Mucosa of descending colon (tissue), 3 donors: ENCODE data around the gene EPGN. TPM values are rescaled to one million over a fixed set of nuclear protein-coding genes. Genes with fewer than 3 reads are reported as not detected.

ENCODE experiments used
- ATAC-seq: fragments of 200-7000 bp; cut with Tn5 transposase; one replicate; pipeline ENCODE4 v1.9.1; 2020; ENCODE audit warnings: mild to moderate bottlenecking, moderate library complexity
- DNase-seq, 3 donors: peaks; one replicate each; pipeline ENCODE4 v3.0.0-alpha.2; 2020
- H3K36me3 ChIP-seq: fragments of 200-600 bp; one replicate; pipeline ENCODE4 v1.8.0; 2021; ENCODE audit warnings: low read depth, mild to moderate bottlenecking
- H3K4me1 ChIP-seq: fragments of 200-600 bp; one replicate; pipeline ENCODE4 v1.8.0; 2021; ENCODE audit warnings: low read depth, mild to moderate bottlenecking
- H3K4me3 ChIP-seq: fragments of 200-600 bp; one replicate; pipeline ENCODE4 v1.8.0; 2021; ENCODE audit warnings: mild to moderate bottlenecking
- H3K9me3 ChIP-seq: fragments of 200-600 bp; one replicate; pipeline ENCODE4 v1.8.0; 2021; ENCODE audit warnings: mild to moderate bottlenecking
- intact Hi-C, 2 donors: fragments of 100-400 bp; cut with DNase I in 1 of 2; cut with micrococcal nuclease in 1 of 2; formaldehyde crosslinking; loops; one replicate each; pipeline versions ENCODE4 v1.11.0 to v1.11.1; 2022; cut with DNase I, micrococcal nuclease
- total RNA-seq, 3 donors: library from RNA; stranded (reverse); fragmentation: NEBNext Ultra II Directional in 2 of 3; extraction: Animal tissue kit (Norgen Biotek cat#: 25700) in 2 of 3; gene quantifications; one replicate each; pipeline versions ENCODE4 v1.2.1 to v1.2.4, GENCODE V29; 2021 to 2023
- TF ChIP-seq, protein P1 (sequence below): fragments of 200-600 bp; IDR thresholded peaks from one replicate; pipeline ENCODE4 v1.8.0; 2022; ENCODE audit warnings: antibody characterized with exemption, mild to moderate bottlenecking
- donor health status: DM: no; HTN: no; CAD: no; lungs with moderate emphysema.
- donor health status: DM: no; HTN: no; CAD: no.
- donor health status: DM: no; HTN: yes; CAD: no.

The EPGN gene
- total RNA-seq, 3 donors from 2014 or later = not detected

GRCh38 chr4:74294681-74295080 lies 13.6 kb upstream of the EPGN start:
- Histone ChIP-seq H3K9me3 (no peaks in the 10 kb centered on the region), H3K4me1 (no peaks in the 10 kb centered on the region), H3K4me3 (no peak overlapping the region), H3K36me3 (no peaks in the 10 kb centered on the region)
- intact Hi-C loops = no loop called here
- TF ChIP-seq, protein P1, sequence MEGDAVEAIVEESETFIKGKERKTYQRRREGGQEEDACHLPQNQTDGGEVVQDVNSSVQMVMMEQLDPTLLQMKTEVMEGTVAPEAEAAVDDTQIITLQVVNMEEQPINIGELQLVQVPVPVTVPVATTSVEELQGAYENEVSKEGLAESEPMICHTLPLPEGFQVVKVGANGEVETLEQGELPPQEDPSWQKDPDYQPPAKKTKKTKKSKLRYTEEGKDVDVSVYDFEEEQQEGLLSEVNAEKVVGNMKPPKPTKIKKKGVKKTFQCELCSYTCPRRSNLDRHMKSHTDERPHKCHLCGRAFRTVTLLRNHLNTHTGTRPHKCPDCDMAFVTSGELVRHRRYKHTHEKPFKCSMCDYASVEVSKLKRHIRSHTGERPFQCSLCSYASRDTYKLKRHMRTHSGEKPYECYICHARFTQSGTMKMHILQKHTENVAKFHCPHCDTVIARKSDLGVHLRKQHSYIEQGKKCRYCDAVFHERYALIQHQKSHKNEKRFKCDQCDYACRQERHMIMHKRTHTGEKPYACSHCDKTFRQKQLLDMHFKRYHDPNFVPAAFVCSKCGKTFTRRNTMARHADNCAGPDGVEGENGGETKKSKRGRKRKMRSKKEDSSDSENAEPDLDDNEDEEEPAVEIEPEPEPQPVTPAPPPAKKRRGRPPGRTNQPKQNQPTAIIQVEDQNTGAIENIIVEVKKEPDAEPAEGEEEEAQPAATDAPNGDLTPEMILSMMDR = no peak
- ATAC-seq (no peak), DNase-seq (no peak)

GRCh38 chr4:74297539-74297938 lies 10.7 kb upstream of the EPGN start:
- TF ChIP-seq, protein P1 = no peak
- Histone ChIP-seq H3K9me3 (no peaks in the 10 kb centered on the region), H3K36me3 (no peaks in the 10 kb centered on the region), H3K4me3 (no peak overlapping the region), H3K4me1 (no peaks in the 10 kb centered on the region)
- intact Hi-C loops = no loop called here
- ATAC-seq (no peak), DNase-seq (no peak)

DNA sequence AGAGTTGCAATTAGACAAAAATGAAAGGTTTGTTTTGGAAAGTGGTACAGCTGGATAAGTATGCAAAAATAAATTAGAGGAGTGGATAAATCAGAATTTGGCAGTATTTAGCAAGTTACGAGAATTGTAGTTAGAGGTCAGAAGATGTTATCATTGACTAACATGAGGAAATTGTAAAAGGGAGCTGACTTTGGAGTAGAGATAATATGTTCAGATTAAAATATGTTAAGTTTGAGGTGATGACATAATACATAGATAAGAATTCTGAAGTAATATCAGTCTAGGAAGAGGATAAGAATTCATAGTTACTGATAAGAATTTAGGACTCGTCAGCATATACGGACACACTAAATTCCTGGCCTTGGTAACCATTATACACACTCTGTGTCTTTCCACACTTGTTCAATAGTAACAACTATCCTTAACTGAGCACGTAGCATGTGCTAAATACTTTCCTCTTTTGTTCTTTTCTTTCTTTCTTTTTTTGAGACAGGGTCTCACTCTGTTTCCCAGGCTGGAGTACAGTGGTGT lies 4.1 kb upstream of the EPGN start:
- DNase-seq = no peak
- H3K4me1 ChIP-seq = no peaks in the 10 kb centered on the region
- TF ChIP-seq, protein P1 = no peak
- no peak for ATAC-seq
- no peaks in the 10 kb centered on the region for H3K9me3 ChIP-seq
- H3K4me3 ChIP-seq = no peak overlapping the region
- intact Hi-C loops = loop anchor here in 1 of 2 donors (10.0 kb wide), 1 partner anchor 79 kb away; no protein-coding TSS in a partner anchor
- H3K36me3 ChIP-seq = no peaks in the 10 kb centered on the region

DNA sequence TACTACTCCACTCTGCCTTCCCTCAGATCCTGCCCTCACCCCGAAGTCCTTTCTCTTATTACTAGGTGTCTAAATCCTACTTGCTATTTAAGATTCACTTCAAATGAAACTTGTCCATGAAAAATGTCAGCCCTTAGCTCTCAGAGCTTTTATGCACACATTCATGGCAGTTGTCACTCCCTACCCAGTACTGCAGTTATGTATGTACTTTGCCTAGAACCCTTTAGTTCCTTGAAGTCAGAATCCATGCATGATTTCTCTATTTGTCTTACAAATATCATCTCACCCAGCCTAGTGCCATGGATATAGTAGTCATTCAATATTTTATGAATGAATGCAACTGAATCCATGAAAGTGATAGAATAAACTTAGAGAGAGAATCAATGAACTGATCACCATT lies 3.3 kb upstream of the EPGN start:
- Histone ChIP-seq H3K9me3 (no peaks in the 10 kb centered on the region), H3K4me3 (no peak overlapping the region), H3K36me3 (no peaks in the 10 kb centered on the region), H3K4me1 (no peaks in the 10 kb centered on the region)
- TF ChIP-seq, protein P1 = no peak
- DNase-seq (no peak), ATAC-seq (no peak)
- intact Hi-C loops = loop anchor here in 1 of 2 donors (10.0 kb wide), 1 partner anchor 80 kb away; no protein-coding TSS in a partner anchor

DNA sequence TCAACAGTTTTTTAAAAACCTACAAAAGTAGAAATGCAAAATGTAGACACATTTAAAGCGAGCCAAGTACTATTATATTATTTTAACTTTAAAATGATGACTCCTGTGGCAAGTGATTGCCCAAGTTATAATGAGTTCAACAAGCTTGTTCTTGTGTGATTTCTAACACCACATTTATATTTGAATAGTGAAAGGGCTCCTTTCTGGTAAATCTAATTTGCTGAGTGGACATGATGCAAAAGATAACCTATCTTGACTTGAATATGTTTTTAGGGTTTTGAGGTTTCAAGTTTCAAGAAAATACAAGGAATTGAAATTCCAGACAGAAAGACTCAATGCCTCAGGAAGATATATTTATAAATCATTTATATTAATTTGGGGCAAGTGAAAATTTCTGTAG lies 1.1 kb upstream of the EPGN start:
- TF ChIP-seq, protein P1 = no peak
- ATAC-seq (no peak), DNase-seq (no peak)
- H3K4me1 ChIP-seq = no peaks in the 10 kb centered on the region
- intact Hi-C loops = loop anchor here in 1 of 2 donors (10.0 kb wide), 1 partner anchor 82 kb away; no protein-coding TSS in a partner anchor
- no peak overlapping the region for H3K4me3 ChIP-seq
- no peaks in the 10 kb centered on the region for H3K36me3 ChIP-seq
- no peaks in the 10 kb centered on the region for H3K9me3 ChIP-seq

GRCh38 chr4:74309223-74309622 lies 953 bp downstream of the EPGN start:
- TF ChIP-seq, protein P1 = no peak
- Histone ChIP-seq H3K4me1 (no peaks in the 10 kb centered on the region), H3K4me3 (no peak overlapping the region), H3K36me3 (no peaks in the 10 kb centered on the region), H3K9me3 (no peaks in the 10 kb centered on the region)
- DNase-seq (no peak), ATAC-seq (no peak)
- intact Hi-C loops = loop anchor here in 1 of 2 donors (10.0 kb wide), 1 partner anchor 84 kb away; no protein-coding TSS in a partner anchor
